ENCODE data around the gene DCK.
"Not testable (repeated sequence)": the region's sequence is repeated elsewhere in the genome, so short reads cannot be mapped to it uniquely, and the experiment has no call there.

- not testable (repeated sequence) for TF ChIP-seq CTCF, POLR2A (IDR thresholded peaks at IDR 0.05)
Measured at GRCh38 chr4:71001363-71001762, 7.9 kb downstream of the DCK start.
